ENCODE results near the gene HOXA3.

- TF ChIP-seq CTCF (IDR thresholded peaks at IDR 0.05; ENCODE audit: low read length) (no peak), EZH2 (optimal IDR thresholded peaks at IDR 0.05; ENCODE audit: low read depth, low read length) (no peak)
These were observed 55.4 kb downstream of the HOXA3 start for GRCh38 chr7:27096768-27097514.

All from MM.1S (cell line).